ENCODE measurements around the gene DHX38. TPM values are rescaled to one million over a fixed set of nuclear protein-coding genes. Genes with fewer than 3 reads are reported as not detected.

The DHX38 gene
- polyA plus RNA-seq, 1 of the 3 experiments (the other 2 are of a cell fraction), result 75.0 TPM

DNA sequence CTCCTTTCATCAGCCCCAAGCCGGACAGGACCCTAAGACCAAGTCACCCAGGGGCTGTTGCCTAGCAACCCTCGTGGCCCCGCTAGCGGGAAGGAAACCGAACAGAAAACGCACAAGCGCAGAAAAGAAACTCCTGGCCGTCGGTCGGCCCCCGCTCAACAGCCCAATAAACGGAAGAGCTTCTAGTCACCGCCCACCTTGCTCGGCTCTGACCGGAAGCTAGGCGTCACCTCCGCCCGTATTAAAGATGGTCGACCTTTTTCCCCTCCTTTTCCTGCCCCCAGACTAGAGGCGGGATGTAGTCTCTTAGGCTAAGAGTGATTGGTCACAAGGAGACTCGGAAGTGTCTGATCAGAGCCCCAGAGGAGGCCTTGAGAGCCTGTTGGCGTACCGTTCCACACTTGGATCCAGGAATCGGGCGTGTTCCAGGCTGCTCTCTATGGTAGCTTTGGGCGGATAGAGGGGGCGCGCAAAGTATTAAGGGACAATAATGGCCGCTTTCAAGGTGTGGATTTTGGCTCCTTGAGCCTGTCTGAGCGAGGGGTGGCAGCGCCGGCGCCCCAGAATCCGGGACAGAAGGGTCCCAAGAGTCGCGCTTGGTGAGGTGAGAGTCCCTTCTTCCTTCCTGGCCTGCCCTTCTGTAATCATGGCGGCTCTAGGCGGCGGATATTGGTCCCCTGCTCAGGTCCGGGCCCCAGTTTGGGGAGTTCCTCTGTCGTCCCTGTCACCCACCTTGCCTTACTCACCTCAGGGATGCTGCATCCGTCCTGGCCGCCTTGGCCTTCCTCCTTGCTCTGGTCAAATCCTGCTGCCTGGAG, at the start of gene DHX38, which contains the start of gene TXNL4B (continued):
- TF ChIP-seq, protein P1, sequence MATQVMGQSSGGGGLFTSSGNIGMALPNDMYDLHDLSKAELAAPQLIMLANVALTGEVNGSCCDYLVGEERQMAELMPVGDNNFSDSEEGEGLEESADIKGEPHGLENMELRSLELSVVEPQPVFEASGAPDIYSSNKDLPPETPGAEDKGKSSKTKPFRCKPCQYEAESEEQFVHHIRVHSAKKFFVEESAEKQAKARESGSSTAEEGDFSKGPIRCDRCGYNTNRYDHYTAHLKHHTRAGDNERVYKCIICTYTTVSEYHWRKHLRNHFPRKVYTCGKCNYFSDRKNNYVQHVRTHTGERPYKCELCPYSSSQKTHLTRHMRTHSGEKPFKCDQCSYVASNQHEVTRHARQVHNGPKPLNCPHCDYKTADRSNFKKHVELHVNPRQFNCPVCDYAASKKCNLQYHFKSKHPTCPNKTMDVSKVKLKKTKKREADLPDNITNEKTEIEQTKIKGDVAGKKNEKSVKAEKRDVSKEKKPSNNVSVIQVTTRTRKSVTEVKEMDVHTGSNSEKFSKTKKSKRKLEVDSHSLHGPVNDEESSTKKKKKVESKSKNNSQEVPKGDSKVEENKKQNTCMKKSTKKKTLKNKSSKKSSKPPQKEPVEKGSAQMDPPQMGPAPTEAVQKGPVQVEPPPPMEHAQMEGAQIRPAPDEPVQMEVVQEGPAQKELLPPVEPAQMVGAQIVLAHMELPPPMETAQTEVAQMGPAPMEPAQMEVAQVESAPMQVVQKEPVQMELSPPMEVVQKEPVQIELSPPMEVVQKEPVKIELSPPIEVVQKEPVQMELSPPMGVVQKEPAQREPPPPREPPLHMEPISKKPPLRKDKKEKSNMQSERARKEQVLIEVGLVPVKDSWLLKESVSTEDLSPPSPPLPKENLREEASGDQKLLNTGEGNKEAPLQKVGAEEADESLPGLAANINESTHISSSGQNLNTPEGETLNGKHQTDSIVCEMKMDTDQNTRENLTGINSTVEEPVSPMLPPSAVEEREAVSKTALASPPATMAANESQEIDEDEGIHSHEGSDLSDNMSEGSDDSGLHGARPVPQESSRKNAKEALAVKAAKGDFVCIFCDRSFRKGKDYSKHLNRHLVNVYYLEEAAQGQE (IDR thresholded peaks at IDR 0.05; ENCODE audit: low read depth, low read length), result no peak
- no peak for TF ChIP-seq TCF12 (IDR thresholded peaks at IDR 0.05)
- TF ChIP-seq MEF2A (IDR thresholded peaks at IDR 0.05; ENCODE audit: borderline replicate concordance, low read depth), result no peak
- TF ChIP-seq NFIC (IDR thresholded peaks at IDR 0.05; ENCODE audit: borderline replicate concordance), result peak; percentile 8; the same call in 1 of the 2 replicates
- TF ChIP-seq EP300 (IDR thresholded peaks at IDR 0.05; ENCODE audit: borderline replicate concordance in 1 of 2, low read depth in 1 of 2, low read length in 1 of 2), result no peak; a peak in 1 of 4 replicates
- TF ChIP-seq RCOR1 (IDR thresholded peaks at IDR 0.05; ENCODE audit: low read length), result no peak
- TF ChIP-seq POLR2AphosphoS5 (IDR thresholded peaks at IDR 0.05; ENCODE audit: low read depth, low read length), result peak; percentile 58
- TF ChIP-seq TEAD4 (IDR thresholded peaks at IDR 0.05; ENCODE audit: borderline replicate concordance, insufficient read depth), result no peak
- TF ChIP-seq NRF1 (IDR thresholded peaks at IDR 0.05; ENCODE audit: low read depth, low read length), result 0 out of 2 replicates have a peak, but pooled peaks have one; percentile 16

DNA sequence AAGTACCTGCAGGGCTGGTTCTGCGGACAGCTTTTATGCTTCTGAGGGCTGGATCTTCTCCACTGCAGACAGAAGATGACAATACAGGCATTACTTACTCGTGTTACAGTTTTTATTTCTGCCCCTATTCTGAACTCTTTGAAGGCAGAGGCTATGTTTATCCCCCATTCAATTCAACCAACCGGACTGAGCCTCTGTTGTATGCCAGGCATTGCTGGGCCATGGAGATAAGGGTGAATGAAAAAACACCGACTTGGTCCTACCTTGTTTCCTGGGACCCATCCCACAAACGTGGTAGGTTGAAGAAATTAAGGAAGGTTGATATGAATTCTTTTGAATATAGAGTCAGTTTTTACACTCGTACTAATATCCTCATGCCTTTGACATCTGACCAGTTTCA, 49.4 kb upstream of the DHX38 start:
- Histone ChIP-seq H3K4me1 (ENCODE audit: control insufficient read depth in 1 of 2, insufficient read depth in 2 of 2, low read depth in 1 of 2, low read length in 1 of 2) (no peaks in the 10 kb centered on the region), H3K79me2 (ENCODE audit: insufficient read depth) (no peaks in the 10 kb centered on the region; the same call in 1 of the 2 replicates), H3K9me3 (no peaks in the 10 kb centered on the region), H3K9ac (no peak overlapping the region), H3K4me2 (no peak overlapping the region), H3F3A (replicated peaks; ENCODE audit: insufficient read depth) (no peaks in the 10 kb centered on the region), H3K27me3 (ENCODE audit: insufficient read depth) (no peaks in the 10 kb centered on the region), H3K9me2 (no peaks in the 10 kb centered on the region), H4K20me1 (ENCODE audit: insufficient read depth) (no peaks in the 10 kb centered on the region), H3K36me3 (replicated peaks in 1 of 2; ENCODE audit: control insufficient read depth in 1 of 2, insufficient read depth in 2 of 2, low read length in 1 of 2) (no peaks in the 10 kb centered on the region), H3K27ac (ENCODE audit: low read depth in 2 of 2, low read length in 1 of 2) (no peak overlapping the region), H2AFZ (ENCODE audit: low read depth) (no peak overlapping the region), H3K4me3 (ENCODE audit: low read depth in 2 of 2, low read length in 1 of 2) (no peak overlapping the region)
- WGBS (ENCODE audit: low lambda C conversion rate), result 49% methylated on average over 6 of the region's 6 CpGs
- CTCF ChIA-PET, result no interaction called here
- POLR2A ChIA-PET, result no interaction called here
- DNase-seq, result no peak
- TF ChIP-seq FOSL2 (IDR thresholded peaks at IDR 0.05; ENCODE audit: borderline replicate concordance, low read depth) (no peak), TCF12 (IDR thresholded peaks at IDR 0.05) (no peak), JUND (IDR thresholded peaks at IDR 0.05) (no peak), RXRA (IDR thresholded peaks at IDR 0.05; ENCODE audit: borderline replicate concordance, low read depth) (no peak)
- TF ChIP-seq, protein P2, sequence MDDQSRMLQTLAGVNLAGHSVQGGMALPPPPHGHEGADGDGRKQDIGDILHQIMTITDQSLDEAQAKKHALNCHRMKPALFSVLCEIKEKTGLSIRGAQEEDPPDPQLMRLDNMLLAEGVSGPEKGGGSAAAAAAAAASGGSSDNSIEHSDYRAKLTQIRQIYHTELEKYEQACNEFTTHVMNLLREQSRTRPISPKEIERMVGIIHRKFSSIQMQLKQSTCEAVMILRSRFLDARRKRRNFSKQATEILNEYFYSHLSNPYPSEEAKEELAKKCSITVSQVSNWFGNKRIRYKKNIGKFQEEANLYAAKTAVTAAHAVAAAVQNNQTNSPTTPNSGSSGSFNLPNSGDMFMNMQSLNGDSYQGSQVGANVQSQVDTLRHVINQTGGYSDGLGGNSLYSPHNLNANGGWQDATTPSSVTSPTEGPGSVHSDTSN (IDR thresholded peaks at IDR 0.05), result no peak
- TF ChIP-seq, protein P1 (IDR thresholded peaks at IDR 0.05; ENCODE audit: low read depth, low read length), result no peak

Data from SK-N-SH (cell line).